ENCODE data around the gene LAP3.

LAP3 gene

GRCh38 chr4:17618926-17619325 lies 41.9 kb downstream of the LAP3 start:
- no peak overlapping the region for H3K9ac ChIP-seq (ENCODE audit: low read depth, low read length)
- H3K36me3 ChIP-seq (ENCODE audit: insufficient read depth, low read length), result peaks cover 37% of the 10 kb centered on the region
- no peaks in the 10 kb centered on the region for H3K4me1 ChIP-seq (ENCODE audit: insufficient read depth, low read length)
- H3K9me3 ChIP-seq (ENCODE audit: control insufficient read depth, insufficient read depth, low read length), result no peaks in the 10 kb centered on the region

GRCh38 chr4:17619416-17620105 lies 42.6 kb downstream of the LAP3 start:
- H3K9ac ChIP-seq (ENCODE audit: low read depth, low read length), result no peak overlapping the region
- H3K9me3 ChIP-seq (ENCODE audit: control insufficient read depth, insufficient read depth, low read length), result no peaks in the 10 kb centered on the region
- peaks cover 42% of the 10 kb centered on the region for H3K36me3 ChIP-seq (ENCODE audit: insufficient read depth, low read length)
- no peaks in the 10 kb centered on the region for H3K4me1 ChIP-seq (ENCODE audit: insufficient read depth, low read length)

GRCh38 chr4:17623451-17624001 lies 46.5 kb downstream of the LAP3 start:
- Histone ChIP-seq H3K36me3 (ENCODE audit: insufficient read depth, low read length) (peaks cover 52% of the 10 kb centered on the region), H3K4me1 (ENCODE audit: insufficient read depth, low read length) (no peaks in the 10 kb centered on the region)

GRCh38 chr4:17624821-17625220 lies 47.8 kb downstream of the LAP3 start:
- no peaks in the 10 kb centered on the region for H3K9me3 ChIP-seq (ENCODE audit: control insufficient read depth, insufficient read depth, low read length)
- H3K4me1 ChIP-seq (ENCODE audit: insufficient read depth, low read length), result no peaks in the 10 kb centered on the region
- H3K36me3 ChIP-seq (ENCODE audit: insufficient read depth, low read length), result peaks cover 45% of the 10 kb centered on the region
- H3K9ac ChIP-seq (ENCODE audit: low read depth, low read length), result no peak overlapping the region

More at GRCh38 chr4:17623451-17624001, 46.5 kb downstream of the LAP3 start:
- Histone ChIP-seq H3K9ac (ENCODE audit: low read depth, low read length) (no peak overlapping the region), H3K9me3 (ENCODE audit: control insufficient read depth, insufficient read depth, low read length) (no peaks in the 10 kb centered on the region)

- no peak overlapping the region for H3K9ac ChIP-seq (ENCODE audit: low read depth, low read length)
- H3K4me1 ChIP-seq (ENCODE audit: insufficient read depth, low read length), result no peaks in the 10 kb centered on the region
- no peaks in the 10 kb centered on the region for H3K9me3 ChIP-seq (ENCODE audit: control insufficient read depth, insufficient read depth, low read length)
- peaks cover 23% of the 10 kb centered on the region for H3K36me3 ChIP-seq (ENCODE audit: insufficient read depth, low read length)
These were observed 53.2 kb downstream of the LAP3 start for GRCh38 chr4:17630228-17630627.

- peaks cover 14% of the 10 kb centered on the region for H3K36me3 ChIP-seq (ENCODE audit: insufficient read depth, low read length)
- no peak overlapping the region for H3K9ac ChIP-seq (ENCODE audit: low read depth, low read length)
- H3K9me3 ChIP-seq (ENCODE audit: control insufficient read depth, insufficient read depth, low read length), result no peaks in the 10 kb centered on the region
- H3K4me1 ChIP-seq (ENCODE audit: insufficient read depth, low read length), result no peaks in the 10 kb centered on the region
These were observed 56.6 kb downstream of the LAP3 start for GRCh38 chr4:17633600-17633999.

- Histone ChIP-seq H3K9me3 (ENCODE audit: control insufficient read depth, insufficient read depth, low read length) (no peaks in the 10 kb centered on the region), H3K9ac (ENCODE audit: low read depth, low read length) (no peak overlapping the region), H3K4me1 (ENCODE audit: insufficient read depth, low read length) (no peaks in the 10 kb centered on the region), H3K36me3 (ENCODE audit: insufficient read depth, low read length) (peaks cover 14% of the 10 kb centered on the region)
These were observed 58.1 kb downstream of the LAP3 start for GRCh38 chr4:17635056-17635455.

- Histone ChIP-seq H3K9me3 (ENCODE audit: control insufficient read depth, insufficient read depth, low read length) (no peaks in the 10 kb centered on the region), H3K4me1 (ENCODE audit: insufficient read depth, low read length) (no peaks in the 10 kb centered on the region), H3K36me3 (ENCODE audit: insufficient read depth, low read length) (peaks cover 9% of the 10 kb centered on the region), H3K9ac (ENCODE audit: low read depth, low read length) (no peak overlapping the region)
These were observed 59.3 kb downstream of the LAP3 start for GRCh38 chr4:17636341-17636695.

- no peaks in the 10 kb centered on the region for H3K9me3 ChIP-seq (ENCODE audit: control insufficient read depth, insufficient read depth, low read length)
- H3K4me1 ChIP-seq (ENCODE audit: insufficient read depth, low read length), result no peaks in the 10 kb centered on the region
- no peak overlapping the region for H3K9ac ChIP-seq (ENCODE audit: low read depth, low read length)
- H3K36me3 ChIP-seq (ENCODE audit: insufficient read depth, low read length), result peaks cover 9% of the 10 kb centered on the region
These were observed 60.0 kb downstream of the LAP3 start for GRCh38 chr4:17636696-17637622.

GRCh38 chr4:17639136-17639535 lies 62.1 kb downstream of the LAP3 start:
- Histone ChIP-seq H3K36me3 (ENCODE audit: insufficient read depth, low read length) (peaks cover 4% of the 10 kb centered on the region), H3K4me1 (ENCODE audit: insufficient read depth, low read length) (no peaks in the 10 kb centered on the region), H3K9me3 (ENCODE audit: control insufficient read depth, insufficient read depth, low read length) (no peaks in the 10 kb centered on the region), H3K9ac (ENCODE audit: low read depth, low read length) (no peak overlapping the region)

GRCh38 chr4:17642398-17642783 lies 65.4 kb downstream of the LAP3 start:
- H3K9ac ChIP-seq (ENCODE audit: low read depth, low read length), result no peak overlapping the region; the same call in 1 of the 2 replicates
- H3K4me1 ChIP-seq (ENCODE audit: insufficient read depth, low read length), result no peaks in the 10 kb centered on the region
- H3K9me3 ChIP-seq (ENCODE audit: control insufficient read depth, insufficient read depth, low read length), result no peaks in the 10 kb centered on the region
- H3K36me3 ChIP-seq (ENCODE audit: insufficient read depth, low read length), result no peaks in the 10 kb centered on the region; the same call in none of the 2 replicates

GRCh38 chr4:17646693-17647092 lies 69.7 kb downstream of the LAP3 start:
- Histone ChIP-seq H3K36me3 (ENCODE audit: insufficient read depth, low read length) (no peaks in the 10 kb centered on the region), H3K9me3 (ENCODE audit: control insufficient read depth, insufficient read depth, low read length) (no peaks in the 10 kb centered on the region), H3K9ac (ENCODE audit: low read depth, low read length) (no peak overlapping the region), H3K4me1 (ENCODE audit: insufficient read depth, low read length) (no peaks in the 10 kb centered on the region)

- Histone ChIP-seq H3K9me3 (ENCODE audit: control insufficient read depth, insufficient read depth, low read length) (no peaks in the 10 kb centered on the region), H3K9ac (ENCODE audit: low read depth, low read length) (no peak overlapping the region), H3K36me3 (ENCODE audit: insufficient read depth, low read length) (no peaks in the 10 kb centered on the region), H3K4me1 (ENCODE audit: insufficient read depth, low read length) (no peaks in the 10 kb centered on the region)
These were observed 70.3 kb downstream of the LAP3 start for GRCh38 chr4:17647176-17647806.

- no peak overlapping the region for H3K9ac ChIP-seq (ENCODE audit: low read depth, low read length)
- no peaks in the 10 kb centered on the region for H3K36me3 ChIP-seq (ENCODE audit: insufficient read depth, low read length)
- H3K9me3 ChIP-seq (ENCODE audit: control insufficient read depth, insufficient read depth, low read length), result no peaks in the 10 kb centered on the region
- no peaks in the 10 kb centered on the region for H3K4me1 ChIP-seq (ENCODE audit: insufficient read depth, low read length)
These were observed 70.9 kb downstream of the LAP3 start for GRCh38 chr4:17647927-17648326.

Data from ES-I3 (cell line).